Omental fat pad (tissue), 4 donors: ENCODE data around the gene MACC1. TPM values are rescaled to one million over a fixed set of nuclear protein-coding genes. Genes with fewer than 3 reads are reported as not detected.

ENCODE experiments used
- ATAC-seq: fragments of 150-250 bp; one replicate; pipeline ENCODE4 v1.9.1; 2016; ENCODE audit warnings: mild to moderate bottlenecking, moderate library complexity; ENCODE audit not compliant: low FRiP score
- DNase-seq: peaks from one replicate; pipeline ENCODE4 v3.0.0-alpha.2; 2019; ENCODE audit warnings: low spot score
- total RNA-seq, 4 donors: library from RNA; depleted of rRNA; stranded (reverse); fragments of >200 nt; gene quantifications; one replicate each; pipeline ENCODE4 v1.1.0, GENCODE V29; 2016
- TF ChIP-seq, protein P1 (sequence below), 3 donors: fragments of 450-650 bp; IDR thresholded peaks; one replicate each; pipeline ENCODE4 v1.5.1; 2016 to 2017; ENCODE audit warnings: antibody characterized with exemption in 3 of 3, mild to moderate bottlenecking in 3 of 3, moderate library complexity in 2 of 3

The MACC1 gene
- total RNA-seq, 4 donors from 2014 or later, result 0.46 to 5.8 (median 3.2) TPM

GRCh38 chr7:20111821-20112542 lies 105.2 kb downstream of the MACC1 start:
- DNase-seq (no peak), ATAC-seq (no peak)
- TF ChIP-seq, protein P1, sequence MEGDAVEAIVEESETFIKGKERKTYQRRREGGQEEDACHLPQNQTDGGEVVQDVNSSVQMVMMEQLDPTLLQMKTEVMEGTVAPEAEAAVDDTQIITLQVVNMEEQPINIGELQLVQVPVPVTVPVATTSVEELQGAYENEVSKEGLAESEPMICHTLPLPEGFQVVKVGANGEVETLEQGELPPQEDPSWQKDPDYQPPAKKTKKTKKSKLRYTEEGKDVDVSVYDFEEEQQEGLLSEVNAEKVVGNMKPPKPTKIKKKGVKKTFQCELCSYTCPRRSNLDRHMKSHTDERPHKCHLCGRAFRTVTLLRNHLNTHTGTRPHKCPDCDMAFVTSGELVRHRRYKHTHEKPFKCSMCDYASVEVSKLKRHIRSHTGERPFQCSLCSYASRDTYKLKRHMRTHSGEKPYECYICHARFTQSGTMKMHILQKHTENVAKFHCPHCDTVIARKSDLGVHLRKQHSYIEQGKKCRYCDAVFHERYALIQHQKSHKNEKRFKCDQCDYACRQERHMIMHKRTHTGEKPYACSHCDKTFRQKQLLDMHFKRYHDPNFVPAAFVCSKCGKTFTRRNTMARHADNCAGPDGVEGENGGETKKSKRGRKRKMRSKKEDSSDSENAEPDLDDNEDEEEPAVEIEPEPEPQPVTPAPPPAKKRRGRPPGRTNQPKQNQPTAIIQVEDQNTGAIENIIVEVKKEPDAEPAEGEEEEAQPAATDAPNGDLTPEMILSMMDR (IDR thresholded peaks at IDR 0.05), result no peak

DNA sequence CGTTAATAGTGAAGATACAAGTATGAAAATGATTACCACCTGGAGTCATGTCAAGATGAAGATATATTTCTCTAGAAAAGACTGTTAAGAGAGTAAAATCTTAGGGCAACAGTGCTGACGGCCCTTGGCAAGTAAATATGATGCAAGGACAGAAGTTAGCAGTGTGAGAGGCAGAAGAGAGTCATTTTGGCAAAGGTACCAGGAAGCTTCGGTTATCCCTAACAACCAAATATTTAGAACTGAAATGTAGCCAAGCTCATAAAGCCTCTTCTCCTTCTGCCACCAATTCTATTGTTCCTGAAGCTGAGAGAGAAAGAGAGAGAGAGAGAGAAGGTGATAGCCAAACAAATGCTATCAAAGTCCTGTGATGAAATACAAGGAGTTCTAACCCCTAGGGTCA lies 109.6 kb downstream of the MACC1 start:
- TF ChIP-seq, protein P1 (IDR thresholded peaks at IDR 0.05), result no peak
- DNase-seq (no peak), ATAC-seq (no peak)

DNA sequence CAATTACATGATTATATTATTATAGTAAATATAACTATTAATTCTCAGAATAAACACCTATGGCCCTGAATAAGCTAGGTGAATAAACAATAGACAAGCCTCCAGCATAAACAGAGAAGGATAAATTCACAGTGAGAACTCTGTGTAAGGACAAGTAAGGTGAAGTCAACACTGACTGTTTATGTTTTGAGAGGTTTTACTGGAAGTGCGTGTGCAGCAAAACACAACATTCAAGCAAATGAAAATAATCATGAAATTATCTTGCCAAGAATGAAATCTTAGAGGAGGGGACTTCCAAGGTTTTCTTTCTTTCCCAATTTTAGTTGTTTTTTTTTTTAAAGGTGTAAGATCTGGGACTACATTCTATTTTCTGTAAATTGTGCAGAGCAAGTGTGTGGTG lies 112.5 kb downstream of the MACC1 start:
- ATAC-seq (no peak), DNase-seq (no peak)
- TF ChIP-seq, protein P1 (IDR thresholded peaks at IDR 0.05), result no peak

- no peak for DNase-seq
- TF ChIP-seq, protein P1 (IDR thresholded peaks at IDR 0.05), result no peak
- ATAC-seq, result no peak
Observed at GRCh38 chr7:20102982-20103381, 114.2 kb downstream of the MACC1 start.

GRCh38 chr7:20095862-20096261 lies 121.3 kb downstream of the MACC1 start:
- DNase-seq, result no peak

DNA sequence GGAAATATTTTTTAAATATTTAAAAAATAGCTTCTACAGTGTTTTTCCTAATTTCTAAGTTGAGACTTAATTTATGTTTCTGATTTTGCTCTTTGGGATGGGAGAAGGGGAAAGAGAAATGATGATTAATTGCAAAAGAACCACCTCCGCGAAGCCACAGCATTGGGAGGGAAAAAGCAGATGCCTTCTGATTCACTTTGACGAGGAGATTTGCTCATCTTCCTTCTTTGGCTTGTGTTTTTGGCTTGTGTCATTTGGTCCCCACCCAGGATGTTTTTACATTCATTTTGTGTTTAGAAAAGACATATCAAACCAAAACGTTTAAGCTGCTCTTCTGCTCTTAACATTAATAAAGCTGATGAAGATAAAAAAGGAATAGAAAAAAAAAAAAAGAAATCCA lies 121.7 kb downstream of the MACC1 start:
- ATAC-seq, result no peak
- TF ChIP-seq, protein P1 (IDR thresholded peaks at IDR 0.05), result no peak
- DNase-seq, result no peak

More at GRCh38 chr7:20095862-20096261, 121.3 kb downstream of the MACC1 start:
- ATAC-seq, result no peak
- TF ChIP-seq, protein P1 (IDR thresholded peaks at IDR 0.05), result no peak

GRCh38 chr7:20089431-20089830 lies 127.8 kb downstream of the MACC1 start:
- no peak for DNase-seq

More at GRCh38 chr7:20089431-20089830, 127.8 kb downstream of the MACC1 start:
- no peak for ATAC-seq
- TF ChIP-seq, protein P1 (IDR thresholded peaks at IDR 0.05), result no peak
